GM19238 (cell line): ENCODE measurements around the gene FAM81B.

Source experiments
- DNase-seq: peaks from one replicate; pipeline ENCODE4 v3.0.0; 2011; ENCODE audit warnings: low spot score; ENCODE audit not compliant: insufficient read length

Gene FAM81B

DNA sequence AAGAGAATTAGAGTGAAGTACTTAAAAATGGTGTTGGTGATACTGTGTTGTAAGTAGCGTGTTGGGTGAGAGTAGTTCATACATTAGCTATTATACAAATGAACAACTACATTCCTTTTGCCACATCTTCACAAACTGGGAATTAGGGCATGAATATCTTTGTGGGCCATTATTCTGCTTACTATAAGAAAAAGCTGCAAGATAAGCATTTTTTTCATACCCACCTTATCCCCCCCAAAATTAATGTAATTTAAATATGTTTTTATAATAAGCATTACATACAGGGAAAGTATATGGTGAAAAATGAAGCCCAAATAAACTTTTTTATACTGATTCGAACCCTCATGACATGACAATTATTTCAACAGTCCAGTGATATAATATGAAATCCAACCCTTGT is 69.5 kb downstream of the FAM81B start:
- no peak for DNase-seq

DNA sequence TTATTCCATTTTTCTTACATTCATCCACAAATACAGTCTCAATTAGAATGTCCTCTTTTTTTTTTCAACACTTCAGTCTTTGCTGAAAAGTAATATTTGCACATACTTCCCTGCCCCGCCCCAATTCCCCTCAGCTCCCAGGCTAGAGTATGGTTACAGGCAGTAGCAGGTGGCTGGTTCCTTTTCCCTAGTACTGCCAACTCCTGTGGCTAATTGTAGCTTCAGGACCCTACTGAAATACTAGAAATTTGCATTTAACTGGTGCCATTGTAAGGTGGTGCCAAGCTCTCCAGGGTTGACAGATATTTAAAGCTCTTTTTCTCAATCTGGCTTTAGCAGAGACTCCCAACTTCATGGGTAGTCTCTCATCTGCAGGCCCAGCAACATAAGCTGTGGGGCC is 80.3 kb downstream of the FAM81B start:
- no peak for DNase-seq

DNA sequence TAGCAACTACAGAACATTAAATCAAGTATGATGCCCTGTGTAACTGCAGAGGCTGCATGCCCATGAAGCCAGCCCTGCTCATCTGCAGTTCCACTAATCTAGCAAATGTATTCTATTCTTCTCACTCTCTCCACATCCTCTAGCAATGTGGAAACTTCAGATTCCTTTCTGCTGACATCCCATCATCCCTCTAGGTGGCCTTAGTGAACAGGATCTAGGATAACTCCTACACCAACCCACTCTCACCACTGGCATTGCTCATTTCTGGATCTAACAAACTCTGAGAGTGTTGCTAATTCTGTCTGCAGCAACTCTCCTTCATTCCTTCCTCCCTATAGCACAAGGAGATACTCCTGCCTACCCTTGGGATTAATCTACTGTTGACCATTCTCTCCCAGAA is 80.8 kb downstream of the FAM81B start:
- no peak for DNase-seq

DNA sequence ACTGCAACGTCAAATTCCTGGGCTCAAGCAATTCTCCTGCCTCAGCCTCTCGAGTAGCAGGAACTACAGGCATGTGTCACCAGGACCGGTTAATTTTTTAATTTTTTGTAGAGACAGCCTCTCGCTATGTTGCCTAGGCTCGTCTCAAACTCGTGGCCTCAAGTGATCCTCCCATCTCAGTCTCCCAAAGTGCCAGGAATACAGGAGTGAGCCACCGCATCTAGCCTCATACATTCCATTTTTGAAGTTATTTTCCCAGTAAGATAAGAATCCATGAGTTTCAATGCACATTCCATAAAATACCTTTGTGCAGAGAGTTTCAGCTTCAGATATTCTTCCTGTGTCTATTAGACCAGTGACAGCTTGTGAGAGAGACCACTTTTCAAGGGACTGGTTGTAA is 93.3 kb downstream of the FAM81B start:
- no peak for DNase-seq

DNA sequence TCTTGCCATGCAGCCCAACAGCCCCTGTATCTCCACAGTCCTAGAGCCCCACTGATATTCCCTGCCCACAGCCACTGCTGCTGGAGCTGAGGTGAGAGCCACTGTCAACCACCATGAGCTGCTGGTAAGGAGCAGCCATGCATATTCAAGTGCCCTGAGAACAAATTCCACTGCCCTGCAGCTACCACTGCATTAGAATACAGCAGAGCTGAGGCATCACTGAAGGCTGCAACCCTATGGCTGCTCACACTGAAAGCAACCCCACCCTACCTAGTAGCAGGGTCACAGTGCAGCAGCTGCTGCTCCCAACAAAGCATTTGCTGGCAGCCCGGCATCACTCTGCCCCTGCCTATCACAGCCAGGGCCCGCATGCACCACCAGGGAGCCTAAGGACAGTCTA is 95.0 kb downstream of the FAM81B start:
- no peak for DNase-seq

DNA sequence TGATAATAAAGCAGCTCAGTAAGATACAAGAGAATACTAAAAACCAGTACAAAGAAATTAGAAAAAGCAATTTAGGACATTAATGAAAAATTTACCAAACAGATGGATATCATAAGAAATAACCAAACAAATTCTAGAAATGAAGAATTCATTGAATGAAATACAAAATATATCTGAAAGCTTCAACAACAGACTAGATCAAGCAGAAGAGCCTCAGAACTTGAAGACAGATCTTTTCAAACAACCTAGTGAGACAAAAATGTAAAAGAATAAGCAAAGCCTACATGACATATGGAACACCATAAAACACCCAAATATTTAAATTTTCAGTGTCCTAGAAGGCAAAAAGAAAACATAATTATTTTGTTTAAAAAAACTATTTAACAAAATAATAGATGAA is 96.7 kb downstream of the FAM81B start:
- no peak for DNase-seq
